Astrocyte of the spinal cord (primary cell): Measurements from ENCODE around the gene GREB1L.

Experiments used
- DNase-seq: peaks from one replicate; pipeline ENCODE4 v3.0.0; 2011; ENCODE audit warnings: low read depth, low spot score
- H3K4me3 ChIP-seq: 2 replicates; pipeline ENCODE4 v1.5.1; 2011; ENCODE audit warnings: low read depth, mild to moderate bottlenecking, low read length, moderate library complexity
- CTCF ChIP-seq: IDR thresholded peaks from 2 replicates; pipeline ENCODE4 v1.5.1; 2012; ENCODE audit warnings: low read depth, mild to moderate bottlenecking, low read length, inconsistent platforms
- in situ Hi-C: cut with HindIII; loops from 2 replicates; pipeline ENCODE4 v1.10.0; 2017; ENCODE audit warnings: low sequenced_read_pairs

Gene GREB1L

GRCh38 chr18:21450913-21451312, 208.9 kb downstream of the GREB1L start:
- in situ Hi-C loops, result no loop called here
- no peak for TF ChIP-seq CTCF
- peak; percentile 37 for DNase-seq
- H3K4me3 ChIP-seq, result no peak overlapping the region

GRCh38 chr18:21451851-21452250, 209.8 kb downstream of the GREB1L start:
- TF ChIP-seq CTCF, result no peak
- no peak overlapping the region for H3K4me3 ChIP-seq
- no peak for DNase-seq
- in situ Hi-C loops, result no loop called here

GRCh38 chr18:21452276-21452780, 210.3 kb downstream of the GREB1L start:
- no peak for TF ChIP-seq CTCF
- H3K4me3 ChIP-seq, result no peak overlapping the region
- in situ Hi-C loops, result no loop called here
- DNase-seq, result peak; percentile 4

DNA sequence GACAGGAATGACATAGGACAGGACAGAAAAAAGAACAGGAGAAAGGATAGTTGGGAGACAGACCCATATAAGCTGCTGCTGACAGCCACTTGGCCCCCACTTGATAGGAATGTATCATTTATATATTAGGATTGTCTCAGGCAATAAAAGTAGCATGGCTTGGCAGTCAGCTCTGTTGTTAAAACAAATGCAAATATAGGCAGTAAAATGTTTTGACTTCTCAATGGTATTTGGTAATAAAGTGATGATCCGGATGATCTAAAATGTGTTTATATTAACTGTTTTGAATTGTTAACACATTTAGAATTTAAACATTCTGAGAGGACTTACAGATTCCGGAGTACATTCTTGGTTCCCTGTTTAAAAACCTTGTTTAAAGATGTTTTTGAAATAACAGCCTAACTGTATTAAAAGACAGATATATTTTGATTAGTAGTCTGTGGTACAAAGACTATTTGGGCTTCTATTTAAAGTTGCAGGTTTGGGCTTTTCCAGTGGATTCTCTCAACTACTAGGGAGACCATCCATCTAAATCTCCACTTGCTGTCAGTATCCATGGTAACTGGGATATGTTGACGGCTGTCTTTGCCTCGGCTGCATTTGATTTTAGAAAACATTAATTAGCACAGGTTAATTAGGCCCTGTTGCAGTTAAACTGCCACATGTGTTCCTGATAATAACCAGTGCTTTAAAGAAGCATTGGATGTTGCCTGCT, 210.9 kb downstream of the GREB1L start:
- DNase-seq, result no peak
- no peak overlapping the region for H3K4me3 ChIP-seq
- TF ChIP-seq CTCF, result no peak
- in situ Hi-C loops, result no loop called here

- in situ Hi-C loops, result no loop called here
- H3K4me3 ChIP-seq, result no peak overlapping the region
- no peak for TF ChIP-seq CTCF
- DNase-seq, result no peak
Measured at GRCh38 chr18:21453511-21453901, 211.5 kb downstream of the GREB1L start.

GRCh38 chr18:21454725-21455124, 212.7 kb downstream of the GREB1L start:
- no peak for DNase-seq
- in situ Hi-C loops, result no loop called here
- no peak for TF ChIP-seq CTCF
- no peak overlapping the region for H3K4me3 ChIP-seq
